Measurements from ENCODE around the gene ZKSCAN2. TPM values are rescaled to one million over a fixed set of nuclear protein-coding genes. Genes with fewer than 3 reads are reported as not detected.

The ZKSCAN2 gene
- total and polyA plus RNA-seq, 2 of the 4 experiments (the other 2 are of a cell fraction): 1.6 to 3.8 TPM

DNA sequence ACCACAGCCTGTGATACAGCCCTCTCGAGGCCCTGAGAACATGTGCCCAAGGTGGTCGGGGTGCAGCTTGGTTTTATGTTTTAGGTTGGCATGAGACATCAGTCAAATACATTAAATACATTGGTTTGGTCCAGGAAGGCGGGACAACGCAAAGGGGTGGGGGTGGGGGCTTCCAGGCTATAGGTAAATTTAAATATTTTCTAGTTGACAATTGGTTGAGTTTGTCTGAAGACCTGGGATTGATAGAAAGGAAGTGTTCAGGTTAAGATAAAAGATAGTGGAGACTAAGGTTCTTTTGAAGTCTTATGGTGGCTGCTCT, 1.2 kb upstream of the ZKSCAN2 start:
- Histone ChIP-seq H3K4me2 (ENCODE audit: low read depth, low read length) (peak overlapping the region; percentile 98), H3K4me3 (ENCODE audit: insufficient read depth, low read depth, low read length) (0 out of 2 replicates have a peak overlapping the region, but pooled peaks have one; percentile 57), H2BK20ac (ENCODE audit: low read depth, low read length) (no peak overlapping the region), H3K56ac (ENCODE audit: extremely low read depth, insufficient read depth, low read length) (peak overlapping the region; percentile 74; the same call in 1 of the 2 replicates), H4K91ac (ENCODE audit: insufficient read depth, low read depth, low read length) (peak overlapping the region; percentile 53; the same call in 1 of the 2 replicates), H3K23ac (ENCODE audit: low read depth, low read length) (0 out of 2 replicates have a peak overlapping the region, but pooled peaks have one; percentile 94), H3K79me1 (ENCODE audit: low read depth in 1 of 2, low read length in 2 of 2) (peaks cover 18 to 56% of the 10 kb centered on the region in 2 experiments), H2BK5ac (ENCODE audit: low read depth, low read length, poor library complexity, severe bottlenecking) (no peak overlapping the region), H4K20me1 (ENCODE audit: insufficient read depth, low read length) (peaks cover 36% of the 10 kb centered on the region), H3K27me3 (ENCODE audit: control insufficient read depth, insufficient read depth, low read length) (no peaks in the 10 kb centered on the region), H3K36me3 (ENCODE audit: control insufficient read depth, insufficient read depth, low read length) (peaks cover 13% of the 10 kb centered on the region), H3K9ac (ENCODE audit: low read depth, low read length) (peak overlapping the region; percentile 80), H4K5ac (ENCODE audit: low read depth, low read length) (no peak overlapping the region; the same call in 1 of the 2 replicates), H3K9me1 (ENCODE audit: insufficient read depth, low read length) (peaks cover 10% of the 10 kb centered on the region), H2AK9ac (replicated peaks; ENCODE audit: low read depth, low read length, poor library complexity) (peak overlapping the region; percentile 96), H3K4me1 (ENCODE audit: control insufficient read depth, insufficient read depth, low read length) (peaks cover 4% of the 10 kb centered on the region; the same call in 1 of the 2 replicates), H2BK15ac (ENCODE audit: low read depth, low read length) (no peak overlapping the region), H3K18ac (ENCODE audit: low read depth, low read length) (no peak overlapping the region), H3K4ac (ENCODE audit: low read depth, low read length) (peak overlapping the region; percentile 96; the same call in 1 of the 2 replicates), H3K9me3 (ENCODE audit: control insufficient read depth, insufficient read depth, low read length) (no peaks in the 10 kb centered on the region), H3K14ac (replicated peaks; ENCODE audit: low read depth, low read length) (peak overlapping the region; percentile 99; the same call in 1 of the 2 replicates), H2AFZ (replicated peaks; ENCODE audit: low read length, poor library complexity) (no peak overlapping the region), H2BK120ac (ENCODE audit: low read depth, low read length) (no peak overlapping the region), H3K27ac (ENCODE audit: insufficient read depth, low read length) (no peak overlapping the region), H2AK5ac (ENCODE audit: low read depth, low read length) (peak overlapping the region; percentile 93), H4K8ac (ENCODE audit: low read depth in 2 of 2, low read length in 2 of 2) (peak overlapping the region in 1 of 2 experiments; percentile 88; a peak in 1 of 4 replicates)
- ChIA-PET POLR2A (ENCODE audit: unreplicated experiment) (no interaction called here), CTCF (no interaction called here)
- dilution Hi-C loops (cut with HindIII; ENCODE audit: low sequenced_read_pairs, unreplicated experiment): no loop called here
- no TSS peak for BruUV-seq (replicated peaks)
- DNase-seq: no peak
- intact Hi-C loops (cut with micrococcal nuclease): loop anchor here (10.0 kb wide), 1 partner anchor 714 kb away; no protein-coding TSS in a partner anchor
- WGBS, 2 experiments (ENCODE audit: extremely low coverage in 2 of 2, insufficient read length in 1 of 2): no CpG with 5 or more reads among the region's 4 CpGs
- ATAC-seq (ENCODE audit: low read depth): no peak
- no peak for TF ChIP-seq FOS (IDR thresholded peaks at IDR 0.05; ENCODE audit: low read depth, low read length)
- no peak for TF ChIP-seq MAZ (IDR thresholded peaks at IDR 0.05; ENCODE audit: borderline replicate concordance, low read depth, low read length)
- TF ChIP-seq MAFK (IDR thresholded peaks at IDR 0.05; ENCODE audit: low read depth, low read length): no peak
- TF ChIP-seq RAD21 (IDR thresholded peaks at IDR 0.05; ENCODE audit: low read length): no peak
- TF ChIP-seq POLR2A (IDR thresholded peaks at IDR 0.05; ENCODE audit: low read depth, low read length): no peak
- no peak for TF ChIP-seq RFX5 (IDR thresholded peaks at IDR 0.05; ENCODE audit: low read depth, low read length)
- no peak for TF ChIP-seq MXI1 (IDR thresholded peaks at IDR 0.05; ENCODE audit: borderline replicate concordance, low read depth, low read length)
- no peak for TF ChIP-seq CTCF (conservative IDR thresholded peaks at IDR 0.05; ENCODE audit: low read depth, low read length)
- no peak for TF ChIP-seq SMC3 (IDR thresholded peaks at IDR 0.05; ENCODE audit: low read depth, low read length)
- TF ChIP-seq CHD1 (IDR thresholded peaks at IDR 0.05; ENCODE audit: low read depth, low read length): no peak
- no peak for TF ChIP-seq BHLHE40 (IDR thresholded peaks at IDR 0.05; ENCODE audit: low read depth, low read length)
- TF ChIP-seq CEBPB (IDR thresholded peaks at IDR 0.05; ENCODE audit: low read depth, low read length): no peak
- TF ChIP-seq NFE2L2 (IDR thresholded peaks at IDR 0.05; ENCODE audit: low read depth, low read length): no peak
- TF ChIP-seq, protein P1, sequence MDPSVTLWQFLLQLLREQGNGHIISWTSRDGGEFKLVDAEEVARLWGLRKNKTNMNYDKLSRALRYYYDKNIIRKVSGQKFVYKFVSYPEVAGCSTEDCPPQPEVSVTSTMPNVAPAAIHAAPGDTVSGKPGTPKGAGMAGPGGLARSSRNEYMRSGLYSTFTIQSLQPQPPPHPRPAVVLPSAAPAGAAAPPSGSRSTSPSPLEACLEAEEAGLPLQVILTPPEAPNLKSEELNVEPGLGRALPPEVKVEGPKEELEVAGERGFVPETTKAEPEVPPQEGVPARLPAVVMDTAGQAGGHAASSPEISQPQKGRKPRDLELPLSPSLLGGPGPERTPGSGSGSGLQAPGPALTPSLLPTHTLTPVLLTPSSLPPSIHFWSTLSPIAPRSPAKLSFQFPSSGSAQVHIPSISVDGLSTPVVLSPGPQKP (IDR thresholded peaks at IDR 0.05; ENCODE audit: borderline replicate concordance, low read depth, low read length): no peak
- no peak for TF ChIP-seq RCOR1 (IDR thresholded peaks at IDR 0.05; ENCODE audit: insufficient replicate concordance, low read length)
- no peak for TF ChIP-seq USF2 (IDR thresholded peaks at IDR 0.05; ENCODE audit: low read depth, low read length)
- in situ Hi-C loops (cut with MboI; ENCODE audit: low sequenced_read_pairs): no loop called here

Measured in IMR-90 (cell line).